HCT116 (cell line): ENCODE data around the gene SSTR5. TPM values are rescaled to one million over a fixed set of nuclear protein-coding genes. Genes with fewer than 3 reads are reported as not detected.

Experiments
- ATAC-seq: fragments of 200-7000 bp; cut with Tn5 transposase; 2 replicates; pipeline ENCODE4 v1.9.1; 2020; ENCODE audit warnings: mild to moderate bottlenecking, moderate library complexity
- BruUV-seq: library from RNA; stranded (reverse); fragments of 400-500 nt; replicated peaks from 2 replicates; lab custom pipeline; 2021; lab: Mats Ljungman, UMichigan
- CTCF ChIA-PET: fragments of 300-600 bp; sonication (Branson Sonifier 250); formaldehyde crosslinking; loops from one replicate; lab custom pipeline; 2021; ENCODE audit warnings: antibody characterized with exemption; lab: Charles Lee
- POLR2A ChIA-PET: fragments of 300-600, 350-600 bp; sonication (Branson Sonifier 250); formaldehyde crosslinking; loops from one replicate; lab custom pipeline; 2021; ENCODE audit warnings: antibody characterized with exemption; lab: Charles Lee
- RAD21 ChIA-PET, 2 experiments: fragments of 300-600 bp; sonication (Branson Sonifier 250); formaldehyde crosslinking; loops; one replicate each; lab custom pipeline; 2023; ENCODE audit warnings: low total read pairs in 2 of 2; ENCODE audit not compliant: uncharacterized antibody in 2 of 2, unreplicated experiment in 2 of 2, low non-redundant PET in 1 of 2; lab: Charles Lee
- DNase-seq: peaks from one replicate; pipeline ENCODE4 v3.0.0-alpha.2; 2010; ENCODE audit warnings: low read depth, low spot score
- H2AFZ ChIP-seq: fragments of 200-600 bp; shearing (Covaris generic), sonication (generic); 2 replicates; pipeline ENCODE4 v1.6.1; 2017; ENCODE audit warnings: low read depth, mixed run types, mixed read lengths, antibody characterized with exemption, low read length; ENCODE audit not compliant: poor library complexity, severe bottlenecking
- H3K27ac ChIP-seq: 2 replicates; pipeline ENCODE4 v1.5.1; 2012; ENCODE audit warnings: low read depth, low read length
- H3K27me3 ChIP-seq: fragments of 200-600 bp; sonication (generic); 2 replicates; pipeline ENCODE4 v1.6.1; 2016; ENCODE audit warnings: mixed run types, low read length, mixed read lengths; ENCODE audit not compliant: insufficient read depth
- H3K36me3 ChIP-seq, 2 experiments: fragments of 200-500 bp in 1 of 2; fragments of 200-600 bp in 1 of 2; sonication (Bioruptor generic) in 1 of 2; sonication (generic) in 1 of 2; 2 replicates each; pipeline versions ENCODE4 v1.5.1 to v1.6.1; 2014 to 2016; ENCODE audit warnings: low read length in 2 of 2, inconsistent platforms in 1 of 2, mixed read lengths in 1 of 2, mixed run types in 1 of 2; ENCODE audit not compliant: insufficient read depth in 2 of 2, control insufficient read depth in 1 of 2
- H3K4me1 ChIP-seq, 2 experiments: fragments of 200-600 bp in 1 of 2; sonication (generic) in 1 of 2; 2 replicates each; pipeline versions ENCODE4 v1.5.1 to v1.6.1; 2012 to 2017; ENCODE audit warnings: low read length in 2 of 2, inconsistent platforms in 1 of 2, mild to moderate bottlenecking in 1 of 2, mixed read lengths in 1 of 2, mixed run types in 1 of 2, moderate library complexity in 1 of 2; ENCODE audit not compliant: insufficient read depth in 2 of 2, control insufficient read depth in 1 of 2
- H3K4me2 ChIP-seq: fragments of 200-600 bp; sonication (generic); 2 replicates; pipeline ENCODE4 v1.6.1; 2017; ENCODE audit warnings: mixed run types, low read length, mixed read lengths
- H3K4me3 ChIP-seq, 2 experiments: fragments of 200-600 bp in 1 of 2; sonication (generic) in 1 of 2; replicated peaks in 1 of 2; 2 replicates each; pipeline ENCODE4 v1.5.1; 2011 to 2016; ENCODE audit warnings: low read length in 2 of 2, control low read depth in 1 of 2, low read depth in 1 of 2, mild to moderate bottlenecking in 1 of 2, mixed read lengths in 1 of 2, mixed run types in 1 of 2
- H3K79me2 ChIP-seq: fragments of 200-600 bp; sonication (generic); 2 replicates; pipeline ENCODE4 v1.6.1; 2017; ENCODE audit warnings: mild to moderate bottlenecking, mixed run types, low read length, moderate library complexity, mixed read lengths; ENCODE audit not compliant: insufficient read depth
- H3K9ac ChIP-seq: fragments of 200-600 bp; sonication (generic); 2 replicates; pipeline ENCODE4 v1.6.1; 2016; ENCODE audit warnings: low read length, mixed read lengths
- H3K9me2 ChIP-seq: fragments of 200-600 bp; sonication (generic), shearing (Covaris generic); 2 replicates; pipeline ENCODE4 v1.6.1; 2017; ENCODE audit warnings: mixed run types, mild to moderate bottlenecking, moderate library complexity; ENCODE audit not compliant: insufficient read depth
- H3K9me3 ChIP-seq, 2 experiments: fragments of 200-500 bp in 1 of 2; fragments of 200-600 bp in 1 of 2; sonication (Bioruptor generic) in 1 of 2; sonication (generic) in 1 of 2; 2 replicates each; pipeline ENCODE4 v1.6.1; 2014 to 2017; ENCODE audit warnings: low read length in 2 of 2, mixed read lengths in 2 of 2, inconsistent platforms in 1 of 2, low read depth in 1 of 2, mild to moderate bottlenecking in 1 of 2, mixed run types in 1 of 2, moderate library complexity in 1 of 2; ENCODE audit not compliant: control insufficient read depth in 1 of 2, insufficient read depth in 1 of 2
- H4K20me1 ChIP-seq: fragments of 200-600 bp; sonication (generic), shearing (Covaris generic); 2 replicates; pipeline ENCODE4 v1.6.1; 2017; ENCODE audit warnings: mixed run types, mild to moderate bottlenecking, moderate library complexity; ENCODE audit not compliant: insufficient read depth
- CBX3 ChIP-seq: IDR thresholded peaks from 2 replicates; pipeline ENCODE4 v1.6.1; 2012; ENCODE audit warnings: low read depth
- MAX ChIP-seq: IDR thresholded peaks from 2 replicates; pipeline ENCODE4 v1.6.1; 2012
- POLR2A ChIP-seq: IDR thresholded peaks from 2 replicates; pipeline ENCODE4 v1.7.0; 2011; ENCODE audit warnings: borderline replicate concordance; ENCODE audit not compliant: insufficient read depth, insufficient read length; ENCODE audit errors: extremely low read depth
- TCF7L2 ChIP-seq: IDR thresholded peaks from 2 replicates; pipeline ENCODE4 v1.7.0; 2011; ENCODE audit warnings: borderline replicate concordance, inconsistent platforms; ENCODE audit not compliant: insufficient read depth, insufficient read length; ENCODE audit errors: extremely low read depth
- YY1 ChIP-seq: IDR thresholded peaks from 2 replicates; pipeline ENCODE4 v1.6.1; 2011; ENCODE audit warnings: low read length, low read depth, moderate library complexity, mild to moderate bottlenecking; ENCODE audit not compliant: insufficient replicate concordance; ENCODE audit errors: extremely low read depth
- ZNF274 ChIP-seq: fragments of 200-500 bp; sonication (Bioruptor generic); IDR thresholded peaks from 2 replicates; pipeline ENCODE4 v1.6.1; 2014; ENCODE audit warnings: mild to moderate bottlenecking, low read depth, low read length, inconsistent platforms
- intact Hi-C: fragments of 100-400 bp; cut with micrococcal nuclease; formaldehyde crosslinking; loops from 2 replicates; pipeline ENCODE4 v1.10.0; 2022
- total RNA-seq: library from RNA; stranded (reverse); gene quantifications from one replicate; pipeline ENCODE4 v1.2.1, GENCODE V29; 2021; ENCODE audit not compliant: unreplicated experiment
- TF ChIP-seq, protein P1 (sequence below), 3 experiments: fragments of 200-600 bp in 1 of 3; sonication (generic) in 1 of 3; IDR thresholded peaks in 2 of 3; conservative IDR thresholded peaks in 1 of 3; 2 replicates each; pipeline ENCODE4 v1.5.1; 2012 to 2017; ENCODE audit warnings: low read depth in 2 of 3, low read length in 2 of 3, antibody characterized with exemption in 1 of 3, borderline replicate concordance in 1 of 3, control low read depth in 1 of 3, mild to moderate bottlenecking in 1 of 3, mixed read lengths in 1 of 3, mixed run types in 1 of 3, moderate library complexity in 1 of 3; ENCODE audit not compliant: insufficient read depth in 1 of 3

The SSTR5 gene
- total RNA-seq, 1 experiment from 2014 or later, result 7.2 TPM

GRCh38 chr16:1052721-1053120 is 19.8 kb upstream of the SSTR5 start:
- no TSS peak for BruUV-seq
- ChIA-PET RAD21 (interaction anchor here in 1 of 2 experiments (0.7 kb wide), 1 partner anchor 51 kb away, joined by 5 read pairs; no protein-coding TSS in a partner anchor), POLR2A (no interaction called here), CTCF (no interaction called here)
- Histone ChIP-seq H3K4me3 (no peak overlapping the region), H3K4me1 (peaks cover 19 to 36% of the 10 kb centered on the region in 2 experiments), H3K9me3 (no peaks in the 10 kb centered on the region), H2AFZ (no peak overlapping the region), H3K9me2 (no peaks in the 10 kb centered on the region), H3K9ac (no peak overlapping the region), H3K27me3 (no peaks in the 10 kb centered on the region), H3K4me2 (no peak overlapping the region), H3K79me2 (no peaks in the 10 kb centered on the region), H3K27ac (no peak overlapping the region), H3K36me3 (no peaks in the 10 kb centered on the region), H4K20me1 (no peaks in the 10 kb centered on the region)
- ATAC-seq (no peak), DNase-seq (no peak)
- TF ChIP-seq MAX, result no peak
- no peak for TF ChIP-seq YY1
- TF ChIP-seq, protein P1, sequence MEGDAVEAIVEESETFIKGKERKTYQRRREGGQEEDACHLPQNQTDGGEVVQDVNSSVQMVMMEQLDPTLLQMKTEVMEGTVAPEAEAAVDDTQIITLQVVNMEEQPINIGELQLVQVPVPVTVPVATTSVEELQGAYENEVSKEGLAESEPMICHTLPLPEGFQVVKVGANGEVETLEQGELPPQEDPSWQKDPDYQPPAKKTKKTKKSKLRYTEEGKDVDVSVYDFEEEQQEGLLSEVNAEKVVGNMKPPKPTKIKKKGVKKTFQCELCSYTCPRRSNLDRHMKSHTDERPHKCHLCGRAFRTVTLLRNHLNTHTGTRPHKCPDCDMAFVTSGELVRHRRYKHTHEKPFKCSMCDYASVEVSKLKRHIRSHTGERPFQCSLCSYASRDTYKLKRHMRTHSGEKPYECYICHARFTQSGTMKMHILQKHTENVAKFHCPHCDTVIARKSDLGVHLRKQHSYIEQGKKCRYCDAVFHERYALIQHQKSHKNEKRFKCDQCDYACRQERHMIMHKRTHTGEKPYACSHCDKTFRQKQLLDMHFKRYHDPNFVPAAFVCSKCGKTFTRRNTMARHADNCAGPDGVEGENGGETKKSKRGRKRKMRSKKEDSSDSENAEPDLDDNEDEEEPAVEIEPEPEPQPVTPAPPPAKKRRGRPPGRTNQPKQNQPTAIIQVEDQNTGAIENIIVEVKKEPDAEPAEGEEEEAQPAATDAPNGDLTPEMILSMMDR (IDR thresholded peaks at IDR 0.05 in 2 of 3, conservative IDR thresholded peaks at IDR 0.05 in 1 of 3; ENCODE audit: borderline replicate concordance in 1 of 3, insufficient read depth in 1 of 3, low read depth in 2 of 3, low read length in 2 of 3), result no peak
- TF ChIP-seq ZNF274, result no peak
- no peak for TF ChIP-seq CBX3
- no peak for TF ChIP-seq TCF7L2
- TF ChIP-seq POLR2A, result no peak
- intact Hi-C loops, result loop anchor here (10.0 kb wide), 1 partner anchor 158 kb away; no protein-coding TSS in a partner anchor
